ENCODE data around the gene RFESD. TPM values are rescaled to one million over a fixed set of nuclear protein-coding genes. Genes with fewer than 3 reads are reported as not detected.

The RFESD gene
- polyA plus RNA-seq, 1 of the 3 experiments (the other 2 are of a cell fraction), result 1.8 TPM

DNA sequence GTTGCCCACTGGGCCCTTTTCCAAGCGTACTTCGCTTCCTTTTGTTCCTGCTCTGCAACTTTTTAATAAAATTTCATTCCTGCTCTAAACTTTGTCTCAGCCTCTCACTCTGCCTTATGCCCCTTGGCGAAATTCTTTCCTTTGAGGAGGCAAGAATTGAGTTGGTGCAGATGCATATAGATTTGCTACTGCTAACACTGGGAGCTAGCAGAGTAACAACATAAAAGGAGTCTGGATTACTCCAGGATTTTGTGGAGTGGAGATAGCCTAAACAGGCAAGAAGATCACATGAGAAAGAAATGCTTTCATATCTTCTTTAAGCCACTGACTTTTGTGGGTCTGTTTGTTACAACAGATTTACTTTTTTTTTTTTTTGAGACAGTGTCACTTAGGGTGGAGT, 12.9 kb upstream of the RFESD start:
- Histone ChIP-seq H3K9ac (no peak overlapping the region), H3K4me1 (ENCODE audit: control insufficient read depth in 1 of 2, insufficient read depth in 2 of 2, low read depth in 1 of 2, low read length in 1 of 2) (peaks cover 0 to 5% of the 10 kb centered on the region in 2 experiments; a peak in 1 of 4 replicates), H3K27me3 (ENCODE audit: insufficient read depth) (no peaks in the 10 kb centered on the region), H3K9me3 (no peaks in the 10 kb centered on the region), H3K36me3 (replicated peaks in 1 of 2; ENCODE audit: control insufficient read depth in 1 of 2, insufficient read depth in 2 of 2, low read length in 1 of 2) (no peaks in the 10 kb centered on the region), H3K79me2 (ENCODE audit: insufficient read depth) (no peaks in the 10 kb centered on the region), H3K27ac (ENCODE audit: low read depth in 2 of 2, low read length in 1 of 2) (no peak overlapping the region), H3K4me2 (no peak overlapping the region), H3K4me3 (ENCODE audit: low read depth in 2 of 2, low read length in 1 of 2) (no peak overlapping the region), H4K20me1 (ENCODE audit: insufficient read depth) (no peaks in the 10 kb centered on the region), H3F3A (replicated peaks; ENCODE audit: insufficient read depth) (no peaks in the 10 kb centered on the region), H3K9me2 (no peaks in the 10 kb centered on the region), H2AFZ (ENCODE audit: low read depth) (no peak overlapping the region)
- WGBS (ENCODE audit: low lambda C conversion rate), result 81% methylated on average over 3 of the region's 3 CpGs
- TF ChIP-seq TEAD4 (IDR thresholded peaks at IDR 0.05; ENCODE audit: borderline replicate concordance, insufficient read depth), result no peak
- no peak for TF ChIP-seq RFX5 (IDR thresholded peaks at IDR 0.05; ENCODE audit: low read length)
- TF ChIP-seq, protein P1, sequence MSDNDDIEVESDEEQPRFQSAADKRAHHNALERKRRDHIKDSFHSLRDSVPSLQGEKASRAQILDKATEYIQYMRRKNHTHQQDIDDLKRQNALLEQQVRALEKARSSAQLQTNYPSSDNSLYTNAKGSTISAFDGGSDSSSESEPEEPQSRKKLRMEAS (IDR thresholded peaks at IDR 0.05; ENCODE audit: low read depth), result no peak
- TF ChIP-seq, protein P2, sequence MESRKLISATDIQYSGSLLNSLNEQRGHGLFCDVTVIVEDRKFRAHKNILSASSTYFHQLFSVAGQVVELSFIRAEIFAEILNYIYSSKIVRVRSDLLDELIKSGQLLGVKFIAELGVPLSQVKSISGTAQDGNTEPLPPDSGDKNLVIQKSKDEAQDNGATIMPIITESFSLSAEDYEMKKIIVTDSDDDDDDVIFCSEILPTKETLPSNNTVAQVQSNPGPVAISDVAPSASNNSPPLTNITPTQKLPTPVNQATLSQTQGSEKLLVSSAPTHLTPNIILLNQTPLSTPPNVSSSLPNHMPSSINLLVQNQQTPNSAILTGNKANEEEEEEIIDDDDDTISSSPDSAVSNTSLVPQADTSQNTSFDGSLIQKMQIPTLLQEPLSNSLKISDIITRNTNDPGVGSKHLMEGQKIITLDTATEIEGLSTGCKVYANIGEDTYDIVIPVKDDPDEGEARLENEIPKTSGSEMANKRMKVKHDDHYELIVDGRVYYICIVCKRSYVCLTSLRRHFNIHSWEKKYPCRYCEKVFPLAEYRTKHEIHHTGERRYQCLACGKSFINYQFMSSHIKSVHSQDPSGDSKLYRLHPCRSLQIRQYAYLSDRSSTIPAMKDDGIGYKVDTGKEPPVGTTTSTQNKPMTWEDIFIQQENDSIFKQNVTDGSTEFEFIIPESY (IDR thresholded peaks at IDR 0.05; ENCODE audit: borderline replicate concordance, low read depth), result no peak
- TF ChIP-seq NRF1 (IDR thresholded peaks at IDR 0.05; ENCODE audit: low read depth, low read length), result no peak
- no peak for TF ChIP-seq SMC3 (IDR thresholded peaks at IDR 0.05; ENCODE audit: low read depth, low read length)
- no peak for TF ChIP-seq TCF12 (IDR thresholded peaks at IDR 0.05)
- no peak for TF ChIP-seq CHD2 (IDR thresholded peaks at IDR 0.05; ENCODE audit: low read length, partially characterized antibody)
- ChIA-PET CTCF (interaction anchor here (1.3 kb wide), 1 partner anchor 213 kb away, joined by 3 read pairs; no protein-coding TSS in a partner anchor), POLR2A (no interaction called here)
- DNase-seq, result no peak

DNA sequence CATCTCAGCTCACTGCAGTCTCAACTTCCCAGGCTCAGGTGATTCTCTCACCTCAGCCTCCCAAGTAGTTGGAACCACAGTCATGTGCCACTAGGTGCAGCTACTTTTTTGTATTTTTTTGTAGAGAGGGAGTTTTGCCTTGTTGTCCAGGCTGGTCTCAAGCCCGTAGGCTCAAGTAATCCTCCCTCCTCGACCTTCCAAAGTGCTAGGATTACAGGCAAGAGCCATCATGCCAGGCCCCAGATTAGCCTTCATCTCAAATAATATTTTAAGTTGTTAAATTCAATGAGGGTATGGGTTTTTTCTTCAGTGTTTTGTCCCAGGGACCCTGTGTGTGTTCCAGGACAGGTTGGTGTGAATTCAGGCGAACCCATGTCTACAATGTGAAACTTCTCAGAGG, 12.5 kb upstream of the RFESD start:
- H3K79me2 ChIP-seq (ENCODE audit: insufficient read depth), result no peaks in the 10 kb centered on the region
- no peak overlapping the region for H3K4me3 ChIP-seq (ENCODE audit: low read depth in 2 of 2, low read length in 1 of 2)
- no peaks in the 10 kb centered on the region for H3K36me3 ChIP-seq (replicated peaks in 1 of 2; ENCODE audit: control insufficient read depth in 1 of 2, insufficient read depth in 2 of 2, low read length in 1 of 2)
- H2AFZ ChIP-seq (ENCODE audit: low read depth), result no peak overlapping the region
- H4K20me1 ChIP-seq (ENCODE audit: insufficient read depth), result no peaks in the 10 kb centered on the region
- ChIA-PET CTCF (interaction anchor here (1.3 kb wide), 1 partner anchor 213 kb away, joined by 3 read pairs; no protein-coding TSS in a partner anchor), POLR2A (no interaction called here)
- H3K4me2 ChIP-seq, result no peak overlapping the region
- TF ChIP-seq CHD2 (IDR thresholded peaks at IDR 0.05; ENCODE audit: low read length, partially characterized antibody) (no peak), GABPA (IDR thresholded peaks at IDR 0.05; ENCODE audit: low read depth) (no peak), TEAD4 (IDR thresholded peaks at IDR 0.05; ENCODE audit: borderline replicate concordance, insufficient read depth) (no peak), GATA2 (CRISPR knock-in tag; IDR thresholded peaks at IDR 0.05) (no peak)
- TF ChIP-seq, protein P2 (IDR thresholded peaks at IDR 0.05; ENCODE audit: borderline replicate concordance, low read depth), result no peak
- no peaks in the 10 kb centered on the region for H3F3A ChIP-seq (replicated peaks; ENCODE audit: insufficient read depth)
- no peaks in the 10 kb centered on the region for H3K27me3 ChIP-seq (ENCODE audit: insufficient read depth)
- no peak overlapping the region for H3K27ac ChIP-seq (ENCODE audit: low read depth in 2 of 2, low read length in 1 of 2)
- peaks cover 0 to 5% of the 10 kb centered on the region in 2 experiments; a peak in 1 of 4 replicates for H3K4me1 ChIP-seq (ENCODE audit: control insufficient read depth in 1 of 2, insufficient read depth in 2 of 2, low read depth in 1 of 2, low read length in 1 of 2)
- WGBS (ENCODE audit: low lambda C conversion rate), result 91% methylated on average over 3 of the region's 3 CpGs
- DNase-seq, result no peak
- H3K9me3 ChIP-seq, result no peaks in the 10 kb centered on the region
- H3K9me2 ChIP-seq, result no peaks in the 10 kb centered on the region
- no peak overlapping the region for H3K9ac ChIP-seq
